ENCODE data around the gene MGLL.

GRCh38 chr3:127802606-127803005, 19.7 kb downstream of the MGLL start:
- TF ChIP-seq CTCF (IDR thresholded peaks at IDR 0.05; ENCODE audit: insufficient read depth, low read length) (no peak), POLR2AphosphoS5 (IDR thresholded peaks at IDR 0.05; ENCODE audit: low read depth) (no peak)

Data from HL-60 (cell line).